Aortic smooth muscle cell (primary cell): ENCODE data around the gene A1CF. TPM values are rescaled to one million over a fixed set of nuclear protein-coding genes. Genes with fewer than 3 reads are reported as not detected.

ENCODE experiments used
- total RNA-seq: library from RNA; depleted of rRNA; stranded (reverse); fragments of >200 nt; gene quantifications from 2 replicates; pipeline ENCODE4 v1.2.3, GENCODE V29; 2014

The A1CF gene
- total RNA-seq: not detected in 2 replicates

GRCh38 chr10:50885097-50885859, at the start of gene A1CF:
A1CF (minus strand) TSS chr10:50885627; CDS start chr10:50859940, 25,687 bp downstream.

Other genes starting within 250 kb of the A1CF start
- gene ASAH2B, start 145.7 kb downstream of the A1CF start, total RNA-seq: 2.0 and 2.5 TPM in 2 replicates
- 23.8 and 48.3 TPM in 2 replicates for gene PRKG1, start 188.9 kb upstream of the A1CF start, total RNA-seq